ENCODE measurements around the gene GRM1.

GRM1 gene

DNA sequence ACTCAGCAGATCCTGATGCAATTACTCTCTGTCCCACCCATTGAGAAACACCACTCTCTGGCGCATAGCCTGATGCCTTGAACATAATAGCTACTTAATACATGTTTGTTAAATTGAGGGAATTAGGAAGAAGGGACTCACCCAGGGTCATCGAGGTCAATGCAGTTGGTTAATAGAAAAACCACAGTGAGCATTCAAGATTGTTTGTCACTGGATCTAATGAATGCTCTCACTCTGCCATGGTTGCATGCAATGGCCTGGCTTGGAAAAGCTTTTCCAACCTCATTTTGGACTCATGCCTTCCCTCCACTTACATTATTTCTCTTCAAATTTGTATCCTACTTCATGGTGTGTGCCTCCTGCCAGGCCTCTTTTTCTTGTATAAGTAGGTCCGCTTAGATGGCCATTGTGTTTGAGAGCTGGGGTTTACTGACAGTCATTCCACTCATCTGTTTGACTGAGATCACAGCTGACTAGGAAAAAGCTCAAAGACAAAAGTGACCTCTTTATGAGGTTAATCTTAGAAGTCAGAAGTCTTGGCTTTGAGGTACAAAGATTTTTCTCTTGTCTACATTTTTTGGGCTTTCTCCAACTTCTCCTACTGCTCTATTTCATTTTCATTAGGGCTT is 360.0 kb downstream of the GRM1 start:
- DNase-seq (ENCODE audit: low read depth), result no peak

DNA sequence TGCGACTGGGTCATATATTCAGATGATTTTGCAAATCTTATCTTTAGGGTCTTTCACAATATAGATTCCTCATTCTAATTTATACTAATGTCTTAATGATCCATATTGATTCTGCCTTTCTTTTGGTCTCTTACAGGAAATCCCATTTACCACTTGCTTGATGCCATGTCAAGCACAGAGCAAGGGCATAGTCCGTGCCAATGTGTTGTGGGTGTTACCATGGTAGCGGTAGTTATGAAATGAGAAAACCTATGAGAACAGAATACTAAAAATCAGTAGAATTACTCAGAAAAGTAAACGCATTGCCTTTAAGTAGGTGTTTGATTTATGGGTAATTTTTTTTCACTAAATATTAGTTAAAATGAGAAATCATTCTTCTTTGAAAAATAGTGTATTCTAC is 360.9 kb downstream of the GRM1 start:
- DNase-seq (ENCODE audit: low read depth), result no peak

DNA sequence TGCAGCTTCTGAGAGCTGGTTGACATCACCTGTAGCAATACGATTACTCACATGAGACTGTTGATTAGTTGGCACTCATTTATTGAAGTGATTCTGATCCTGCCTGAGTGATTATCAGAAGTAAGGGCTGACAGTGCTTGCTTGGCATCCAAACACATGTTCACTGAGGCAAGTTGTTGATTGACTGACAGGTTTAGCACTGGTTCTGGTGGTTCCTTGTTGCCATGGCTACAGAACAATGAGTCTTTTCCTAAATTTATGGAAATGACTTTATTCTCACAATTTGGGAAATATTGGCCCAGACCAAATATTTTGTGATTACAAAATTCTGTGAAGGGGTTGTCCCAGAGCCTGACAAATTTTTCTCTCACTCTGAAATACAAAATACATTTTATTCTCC is 368.8 kb downstream of the GRM1 start:
- DNase-seq (ENCODE audit: low read depth), result no peak

DNA sequence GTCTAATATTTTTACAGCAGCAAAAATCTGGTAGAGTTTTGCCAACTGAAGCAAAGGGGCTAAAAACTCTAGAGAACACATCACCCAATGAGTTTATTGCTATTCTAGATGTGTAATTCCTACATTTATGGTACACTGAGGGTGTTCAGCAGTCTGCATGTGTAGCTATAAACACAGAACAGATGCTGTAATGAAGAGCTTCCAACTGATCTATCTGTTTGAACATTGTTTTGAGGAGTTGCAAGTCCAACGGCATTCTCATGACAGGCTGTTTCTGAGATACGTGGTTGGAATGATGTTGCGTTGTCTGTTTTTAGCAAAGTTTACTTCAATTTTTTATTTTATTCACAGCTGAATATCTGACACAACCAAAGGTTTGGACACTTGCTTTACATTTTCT is 373.6 kb downstream of the GRM1 start:
- DNase-seq (ENCODE audit: low read depth), result no peak

DNA sequence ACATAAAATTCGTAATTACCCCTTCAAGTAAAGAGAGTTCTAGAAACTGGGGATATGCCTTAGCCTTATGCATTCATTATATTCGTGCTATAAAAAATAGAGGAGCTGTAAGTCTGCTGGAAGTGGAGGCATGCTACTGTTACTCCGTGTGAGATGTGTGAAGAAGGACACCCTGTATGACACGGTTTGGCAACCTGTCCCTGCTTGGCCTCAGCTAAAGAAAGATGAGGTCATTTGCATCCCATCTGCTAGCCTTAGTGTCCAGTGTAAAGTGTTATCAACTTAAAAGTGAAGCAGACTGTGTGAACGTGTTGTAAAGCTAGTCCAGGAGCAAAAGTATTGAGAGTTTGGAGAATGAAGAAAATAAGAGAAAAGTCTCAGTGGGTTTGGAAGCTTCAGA is 379.7 kb downstream of the GRM1 start:
- no peak for DNase-seq (ENCODE audit: low read depth)

DNA sequence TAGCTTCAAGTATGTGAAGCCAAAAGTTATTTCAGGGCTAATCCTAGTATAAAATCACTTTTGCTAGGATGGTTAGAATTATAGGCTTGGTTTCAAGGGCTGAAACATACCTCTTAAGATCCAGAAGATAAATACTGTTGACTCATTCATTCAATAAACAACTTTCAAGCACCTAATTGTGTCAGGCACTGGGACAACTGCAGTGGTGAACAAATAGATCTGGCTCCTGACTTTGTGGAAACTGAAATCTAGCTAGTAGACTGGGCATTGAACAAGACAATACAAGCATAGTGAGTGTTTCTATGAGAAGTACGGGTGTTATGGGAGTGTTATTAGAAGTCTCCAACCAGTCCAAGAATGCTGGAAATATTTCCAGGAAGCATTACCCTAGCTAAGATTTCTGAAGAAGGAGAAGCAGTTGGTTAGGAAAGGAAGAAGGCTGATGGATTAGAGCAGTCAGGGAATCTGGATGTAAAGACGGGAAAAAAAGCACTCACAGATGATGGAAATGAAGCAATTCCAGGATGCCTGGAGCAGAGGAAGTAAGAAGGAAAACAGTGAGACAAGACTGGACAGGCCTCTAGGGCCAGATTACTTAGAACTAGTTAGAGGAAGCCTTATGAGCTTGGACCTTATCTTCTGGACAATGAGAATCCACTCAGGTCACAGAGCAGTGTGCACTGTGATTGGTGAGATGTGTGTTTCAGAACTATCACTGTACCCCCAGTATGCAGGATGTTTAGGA is 382.2 kb downstream of the GRM1 start:
- DNase-seq (ENCODE audit: low read depth), result no peak

DNA sequence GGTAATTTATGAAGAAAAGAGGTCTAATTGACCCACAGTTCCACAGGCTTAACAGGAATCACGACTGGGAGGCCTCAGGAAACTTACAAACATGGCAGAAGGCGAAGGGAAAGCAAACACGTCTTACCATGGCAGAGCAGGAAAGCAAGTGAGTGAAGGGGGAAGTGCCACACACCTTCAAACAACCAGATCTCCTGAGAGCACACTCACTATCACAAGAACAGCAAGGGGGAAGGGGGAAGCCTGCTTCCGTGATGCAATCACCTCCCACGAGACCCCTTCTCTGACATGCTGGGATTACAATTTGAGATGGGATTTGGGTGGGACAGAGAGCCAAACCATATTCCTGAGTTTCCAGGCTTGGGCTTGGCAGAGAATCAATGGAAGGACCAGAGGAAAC is 390.7 kb downstream of the GRM1 start:
- no peak for DNase-seq (ENCODE audit: low read depth)

DNA sequence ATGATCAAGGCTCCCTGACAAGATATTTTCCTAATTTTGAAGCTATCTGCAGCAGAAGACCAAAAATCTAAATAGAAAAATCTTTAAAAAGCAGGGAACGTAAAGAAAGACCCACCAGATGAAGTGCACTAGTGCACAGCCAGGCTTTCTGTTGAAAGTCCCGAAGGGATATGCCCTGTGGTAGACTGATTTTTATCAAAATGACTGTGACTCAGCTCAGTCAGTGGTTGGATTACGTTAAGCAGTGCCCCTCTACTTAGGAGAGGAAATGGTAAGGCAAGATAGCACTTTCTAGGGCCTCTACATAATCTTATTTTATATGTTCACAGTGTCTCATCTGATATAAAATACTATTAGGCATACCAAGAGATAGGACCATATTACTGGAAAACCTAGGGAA is 391.4 kb downstream of the GRM1 start:
- DNase-seq (ENCODE audit: low read depth), result no peak

DNA sequence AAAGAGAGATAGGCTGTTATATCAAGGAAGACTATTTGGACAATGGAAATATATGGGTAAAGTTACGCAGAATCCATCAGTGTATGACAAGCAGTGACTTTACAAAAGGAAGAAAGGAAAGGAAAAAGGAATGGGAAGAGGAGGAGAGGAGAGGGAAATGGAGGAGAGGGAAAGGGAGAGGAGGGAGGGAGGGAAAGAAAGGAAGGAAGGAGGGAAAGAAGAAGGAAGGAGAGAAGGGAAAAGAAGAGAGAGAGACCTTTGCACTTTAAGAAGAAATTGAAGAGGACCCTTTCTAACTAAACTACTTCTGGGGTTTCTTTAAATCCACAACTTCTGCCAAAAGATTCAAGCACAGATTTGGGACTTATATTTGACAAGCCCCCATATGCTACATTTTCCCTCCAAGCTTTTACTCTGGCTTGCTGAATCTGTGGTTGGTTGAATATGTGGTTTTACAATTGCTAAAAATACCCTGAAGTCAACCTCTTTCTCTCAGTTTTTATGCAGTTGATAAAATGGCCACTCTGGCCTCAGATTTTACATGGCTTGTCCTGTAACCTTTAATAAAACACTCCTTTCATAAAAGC is 394.0 kb downstream of the GRM1 start:
- no peak for DNase-seq (ENCODE audit: low read depth)

DNA sequence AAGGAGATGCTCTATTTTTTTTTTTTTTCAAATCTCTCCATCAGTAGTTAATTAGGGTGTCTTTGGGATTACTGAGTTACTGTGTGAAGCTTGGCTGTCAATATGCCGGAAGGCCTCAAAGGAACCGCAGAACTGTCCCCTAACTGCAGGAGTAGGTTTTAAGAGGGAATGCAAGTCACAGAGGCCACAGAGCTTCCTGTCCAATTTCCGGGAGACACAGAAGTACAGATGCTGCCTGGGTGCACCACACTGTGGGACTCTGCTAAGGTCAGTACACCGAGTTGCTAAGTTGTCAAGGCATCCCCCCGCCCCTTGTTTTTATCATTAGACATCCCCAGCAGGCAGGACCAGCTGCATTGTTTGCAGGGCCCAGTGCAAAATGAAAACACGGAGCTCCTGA is 394.6 kb downstream of the GRM1 start:
- no peak for DNase-seq (ENCODE audit: low read depth)

DNA sequence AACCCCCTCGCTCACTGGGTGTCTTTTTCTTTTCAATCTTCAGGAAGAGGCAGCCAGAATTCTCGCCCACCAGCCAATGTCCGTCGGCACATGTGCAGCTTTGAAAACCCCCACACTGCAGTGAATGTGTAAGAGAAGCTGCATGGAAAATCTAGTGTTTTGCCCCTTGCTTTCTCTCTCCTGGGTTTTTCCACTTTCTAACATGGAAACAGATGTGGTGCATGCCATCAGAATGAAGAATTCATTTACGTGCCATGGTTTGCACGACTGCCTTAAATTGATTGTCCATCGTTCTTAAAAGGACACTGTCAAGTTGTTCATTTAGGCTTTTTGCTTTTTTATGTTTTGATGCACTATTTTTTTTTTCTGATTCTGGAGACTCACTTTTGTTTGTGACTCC is 397.7 kb downstream of the GRM1 start:
- no peak for DNase-seq (ENCODE audit: low read depth)

DNA sequence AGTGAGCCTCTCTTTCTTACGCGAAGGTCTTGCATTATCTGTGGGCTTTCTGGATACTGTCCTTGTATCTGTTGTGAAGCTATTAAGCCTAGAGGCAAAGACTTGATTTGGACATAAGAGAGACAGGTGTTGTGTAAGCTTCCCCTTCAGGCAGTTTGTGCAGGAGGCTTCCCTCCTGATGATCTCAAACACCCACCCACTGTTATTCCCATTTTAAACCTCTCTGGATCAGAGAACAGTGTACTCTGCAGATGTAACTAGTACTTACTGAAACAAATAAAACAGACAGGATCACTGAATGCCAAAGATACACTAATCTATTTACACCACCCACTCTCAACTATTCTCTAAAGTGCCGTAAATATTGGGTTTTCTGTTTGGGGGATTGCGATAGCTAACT is 401.0 kb downstream of the GRM1 start:
- DNase-seq (ENCODE audit: low read depth), result no peak

DNA sequence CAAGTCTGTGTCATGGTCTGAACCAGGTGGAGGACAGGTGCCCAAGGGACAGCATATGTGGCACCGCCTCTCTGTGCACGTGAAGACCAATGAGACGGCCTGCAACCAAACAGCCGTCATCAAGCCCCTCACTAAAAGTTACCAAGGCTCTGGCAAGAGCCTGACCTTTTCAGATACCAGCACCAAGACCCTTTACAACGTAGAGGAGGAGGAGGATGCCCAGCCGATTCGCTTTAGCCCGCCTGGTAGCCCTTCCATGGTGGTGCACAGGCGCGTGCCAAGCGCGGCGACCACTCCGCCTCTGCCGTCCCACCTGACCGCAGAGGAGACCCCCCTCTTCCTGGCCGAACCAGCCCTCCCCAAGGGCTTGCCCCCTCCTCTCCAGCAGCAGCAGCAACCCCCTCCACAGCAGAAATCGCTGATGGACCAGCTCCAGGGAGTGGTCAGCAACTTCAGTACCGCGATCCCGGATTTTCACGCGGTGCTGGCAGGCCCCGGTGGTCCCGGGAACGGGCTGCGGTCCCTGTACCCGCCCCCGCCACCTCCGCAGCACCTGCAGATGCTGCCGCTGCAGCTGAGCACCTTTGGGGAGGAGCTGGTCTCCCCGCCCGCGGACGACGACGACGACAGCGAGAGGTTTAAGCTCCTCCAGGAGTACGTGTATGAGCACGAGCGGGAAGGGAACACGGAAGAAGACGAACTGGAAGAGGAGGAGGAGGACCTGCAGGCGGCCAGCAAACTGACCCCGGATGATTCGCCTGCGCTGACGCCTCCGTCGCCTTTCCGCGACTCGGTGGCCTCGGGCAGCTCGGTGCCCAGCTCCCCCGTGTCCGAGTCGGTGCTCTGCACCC is 405.2 kb downstream of the GRM1 start:
- DNase-seq (ENCODE audit: low read depth), result no peak

DNA sequence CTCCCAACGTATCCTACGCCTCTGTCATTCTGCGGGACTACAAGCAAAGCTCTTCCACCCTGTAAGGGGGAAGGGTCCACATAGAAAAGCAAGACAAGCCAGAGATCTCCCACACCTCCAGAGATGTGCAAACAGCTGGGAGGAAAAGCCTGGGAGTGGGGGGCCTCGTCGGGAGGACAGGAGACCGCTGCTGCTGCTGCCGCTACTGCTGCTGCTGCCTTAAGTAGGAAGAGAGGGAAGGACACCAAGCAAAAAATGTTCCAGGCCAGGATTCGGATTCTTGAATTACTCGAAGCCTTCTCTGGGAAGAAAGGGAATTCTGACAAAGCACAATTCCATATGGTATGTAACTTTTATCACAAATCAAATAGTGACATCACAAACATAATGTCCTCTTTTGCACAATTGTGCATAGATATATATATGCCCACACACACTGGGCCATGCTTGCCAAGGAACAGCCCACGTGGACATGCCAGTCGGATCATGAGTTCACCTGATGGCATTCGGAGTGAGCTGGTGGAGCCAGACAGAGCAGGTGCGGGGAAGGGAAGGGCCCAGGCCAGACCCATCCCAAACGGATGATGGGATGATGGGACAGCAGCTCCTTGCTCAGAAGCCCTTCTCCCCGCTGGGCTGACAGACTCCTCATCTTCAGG is 406.0 kb downstream of the GRM1 start:
- DNase-seq (ENCODE audit: low read depth), result no peak

DNA sequence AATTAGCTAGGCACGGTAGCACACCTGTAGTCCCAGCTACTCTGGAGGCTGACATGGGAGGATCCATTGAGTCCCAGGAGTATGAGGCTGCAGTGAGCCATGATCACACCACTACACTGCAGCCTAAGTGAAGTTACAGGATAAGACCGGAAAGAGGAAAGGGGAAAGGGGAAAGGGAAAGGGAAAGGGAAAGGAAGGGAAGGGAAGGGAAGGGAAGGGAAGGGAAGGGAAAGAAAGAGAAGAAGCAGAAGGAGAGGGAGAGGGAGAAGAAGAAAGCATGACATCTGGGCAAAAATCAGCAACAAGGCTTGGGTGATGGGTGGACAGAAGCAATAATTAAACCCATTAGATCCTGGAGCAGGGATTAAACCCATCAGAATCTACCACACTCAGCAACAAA is 413.0 kb downstream of the GRM1 start:
- DNase-seq (ENCODE audit: low read depth), result no peak

DNA sequence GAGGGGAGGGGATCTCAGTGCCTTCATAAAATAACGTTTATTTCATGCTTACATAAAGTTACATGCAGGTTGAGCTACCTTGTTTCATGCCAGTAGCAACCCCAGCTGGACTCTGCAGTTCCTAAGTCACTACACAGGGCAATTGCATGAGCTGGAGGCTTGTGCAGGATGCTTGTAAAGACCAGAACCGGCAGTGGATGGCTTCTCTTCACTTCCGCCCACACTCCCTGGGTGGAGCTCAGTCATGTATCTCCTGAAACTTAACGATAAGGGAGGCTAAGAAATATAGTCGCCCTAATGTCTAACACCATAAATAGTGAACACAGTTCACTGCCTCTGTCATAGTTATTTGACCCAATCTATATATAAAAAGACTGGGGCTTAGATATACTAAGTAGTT is 415.3 kb downstream of the GRM1 start:
- DNase-seq (ENCODE audit: low read depth), result no peak

DNA sequence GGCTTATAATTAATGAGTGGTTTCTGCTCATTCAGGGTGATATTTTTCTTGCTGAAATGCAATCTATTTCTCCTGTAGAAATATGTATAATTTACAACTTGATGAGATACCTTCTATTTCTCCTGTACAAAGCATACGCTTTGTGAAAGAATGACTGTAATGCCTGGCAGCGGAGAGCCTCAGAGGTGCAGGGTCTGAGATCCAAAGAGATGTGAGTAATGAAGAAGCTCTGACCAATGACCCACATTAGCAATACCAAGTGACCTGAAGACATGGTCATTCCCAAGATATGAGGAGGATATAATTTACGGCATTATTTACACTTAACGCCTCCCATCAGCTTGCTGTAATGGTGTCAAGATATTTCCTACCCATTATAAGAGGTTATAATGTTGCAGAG is 416.4 kb downstream of the GRM1 start:
- DNase-seq (ENCODE audit: low read depth), result no peak

DNA sequence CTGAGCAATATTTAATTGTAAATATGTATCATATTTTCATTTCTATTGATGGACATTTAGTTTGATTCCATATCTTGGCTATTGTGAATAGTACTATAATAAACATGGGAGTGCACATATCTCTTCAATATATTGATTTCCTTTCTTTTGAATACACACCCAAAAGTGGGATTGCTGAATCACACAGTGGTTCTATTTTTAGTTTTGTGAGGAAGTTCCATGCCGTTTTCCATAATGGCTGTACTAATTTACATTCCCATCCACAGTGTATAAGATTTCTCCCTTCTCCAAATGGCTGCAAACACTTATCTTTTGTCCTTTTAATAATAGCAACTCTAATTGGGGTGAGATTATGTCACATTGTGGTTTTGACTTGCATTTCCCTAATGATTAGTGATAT is 428.0 kb downstream of the GRM1 start:
- no peak for DNase-seq (ENCODE audit: low read depth)

DNA sequence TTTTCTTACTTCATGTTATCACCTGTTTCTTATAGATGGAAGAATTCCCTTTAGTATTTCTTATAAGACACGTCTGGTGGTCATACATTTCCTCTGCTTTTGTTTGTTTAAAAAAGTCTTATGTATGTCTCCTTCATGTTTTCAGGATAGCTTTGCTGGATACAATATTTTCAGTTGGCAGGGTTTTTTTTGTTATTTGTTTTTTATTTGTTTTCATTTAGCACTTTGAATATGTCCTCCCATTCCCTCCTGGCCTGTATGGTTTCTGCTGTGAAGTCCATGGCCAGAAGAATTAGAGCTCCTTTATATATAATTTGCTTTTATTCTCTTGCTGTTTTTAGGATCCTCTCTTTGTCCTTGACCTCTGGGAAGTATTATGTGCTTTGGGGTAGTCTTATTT is 432.1 kb downstream of the GRM1 start:
- DNase-seq (ENCODE audit: low read depth), result no peak

DNA sequence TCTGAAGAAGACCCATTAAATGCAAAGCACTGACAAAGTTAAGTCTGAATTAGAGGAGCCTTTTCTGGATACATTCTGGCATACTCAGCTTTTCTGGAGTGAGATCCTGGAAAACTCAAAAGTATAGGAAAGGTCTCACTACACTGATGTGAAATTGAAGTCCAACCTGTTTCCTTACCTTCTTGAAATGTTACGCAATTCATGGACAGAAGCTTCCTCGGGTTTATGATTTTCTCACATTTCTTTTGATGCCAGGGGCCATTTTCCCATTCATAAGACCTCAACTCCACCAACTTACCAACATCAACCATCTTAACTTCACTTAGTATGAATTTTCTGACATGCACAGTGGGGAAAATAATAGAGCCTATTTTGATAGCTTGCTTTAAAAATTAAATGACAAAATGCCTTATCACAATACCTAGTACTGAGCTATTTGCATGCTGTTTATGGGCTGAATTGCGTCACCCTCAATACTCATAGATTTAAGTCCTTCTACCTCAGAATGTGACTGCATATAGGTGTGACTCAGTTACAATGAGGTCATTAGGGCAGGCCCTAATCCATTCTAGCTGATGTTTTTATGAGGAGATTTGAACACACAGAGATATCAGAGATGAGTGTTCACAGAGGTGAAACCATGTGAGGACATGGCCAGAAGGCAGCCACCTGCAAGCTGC is 441.4 kb downstream of the GRM1 start:
- no peak for DNase-seq (ENCODE audit: low read depth)

DNA sequence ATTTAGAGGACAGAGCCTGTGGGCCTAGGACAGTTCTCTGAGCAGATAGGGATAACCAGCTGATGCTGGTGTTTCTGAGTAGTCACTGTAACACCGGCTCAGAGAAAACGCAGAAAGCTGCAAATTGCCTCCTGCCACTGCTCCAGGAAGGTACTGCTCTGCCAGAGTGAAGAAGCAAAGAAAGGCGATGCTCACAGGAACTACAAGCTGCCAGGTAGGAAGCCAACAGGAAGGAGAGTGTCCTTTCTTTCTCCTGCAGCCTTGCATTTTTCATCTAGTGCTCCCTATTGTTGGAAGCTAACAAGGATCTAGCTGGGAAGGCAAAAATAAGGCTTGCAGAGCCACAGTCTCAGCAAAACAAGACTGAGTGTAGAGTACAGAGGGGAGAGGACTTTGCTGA is 444.1 kb downstream of the GRM1 start:
- no peak for DNase-seq (ENCODE audit: low read depth)

DNA sequence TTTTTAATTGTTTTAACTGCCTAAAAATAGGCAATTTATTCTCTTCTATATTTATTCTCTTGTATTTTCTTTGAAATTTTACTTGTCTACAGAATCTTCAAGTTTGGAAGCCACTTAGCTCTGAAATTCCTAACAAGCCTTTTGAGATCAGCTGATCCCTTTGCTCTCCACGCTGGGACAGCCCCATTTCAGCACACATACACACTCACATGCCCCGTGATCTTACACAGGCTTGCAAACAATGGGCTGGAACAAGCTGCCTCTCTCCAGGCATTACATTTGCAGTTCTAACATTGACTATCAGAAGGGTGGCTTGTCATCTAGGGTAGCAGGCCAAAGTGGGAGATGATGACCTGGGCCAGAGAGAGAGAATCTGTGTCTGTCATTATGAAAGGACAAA is 452.7 kb downstream of the GRM1 start:
- no peak for DNase-seq (ENCODE audit: low read depth)
